KMS-11 (cell line): ENCODE measurements around the gene PREB.

Source experiments
- H2AFZ ChIP-seq: fragments of 200-600 bp; sonication (generic); 2 replicates; pipeline ENCODE4 v1.6.1; 2016; ENCODE audit warnings: antibody characterized with exemption, mixed run types, low read depth
- H3K27ac ChIP-seq: fragments of 200-600 bp; sonication (generic); 2 replicates; pipeline ENCODE4 v1.6.1; 2016; ENCODE audit warnings: mild to moderate bottlenecking, mixed run types
- H3K27me3 ChIP-seq: fragments of 200-600 bp; sonication (generic); 2 replicates; pipeline ENCODE4 v1.6.1; 2017; ENCODE audit warnings: mild to moderate bottlenecking, low read depth, mixed run types, moderate library complexity; ENCODE audit not compliant: insufficient read depth
- H3K36me3 ChIP-seq: fragments of 200-600 bp; sonication (generic); 2 replicates; pipeline ENCODE4 v1.6.1; 2017; ENCODE audit warnings: mild to moderate bottlenecking, mixed run types; ENCODE audit not compliant: insufficient read depth
- H3K4me1 ChIP-seq: fragments of 200-600 bp; sonication (generic); 2 replicates; pipeline ENCODE4 v1.6.1; 2016; ENCODE audit warnings: mild to moderate bottlenecking, low read depth, mixed run types; ENCODE audit not compliant: poor library complexity, severe bottlenecking
- H3K4me2 ChIP-seq: fragments of 200-600 bp; sonication (generic); 2 replicates; pipeline ENCODE4 v1.7.0; 2016; ENCODE audit warnings: mild to moderate bottlenecking, mixed run types
- H3K4me3 ChIP-seq: fragments of 200-600 bp; sonication (generic); IDR thresholded peaks from 2 replicates; pipeline ENCODE4 v1.6.1; 2017; ENCODE audit warnings: low read depth, low read length, mixed read lengths; ENCODE audit not compliant: insufficient read depth
- H3K79me2 ChIP-seq: fragments of 200-600 bp; sonication (generic); 2 replicates; pipeline ENCODE4 v1.6.1; 2016; ENCODE audit warnings: low read depth, mixed run types; ENCODE audit not compliant: insufficient read depth
- H3K9ac ChIP-seq: fragments of 200-600 bp; sonication (generic); 2 replicates; pipeline ENCODE4 v1.6.1; 2016; ENCODE audit warnings: mild to moderate bottlenecking, mixed run types
- H4K20me1 ChIP-seq: fragments of 200-600 bp; sonication (generic); 2 replicates; pipeline ENCODE4 v1.6.1; 2016; ENCODE audit warnings: mild to moderate bottlenecking, mixed run types; ENCODE audit not compliant: insufficient read depth
- CTCF ChIP-seq: fragments of 200-600 bp; sonication (generic); conservative IDR thresholded peaks from 2 replicates; pipeline ENCODE4 v1.6.1; 2017; ENCODE audit warnings: low read depth, mild to moderate bottlenecking, antibody characterized with exemption, low read length, moderate library complexity, mixed read lengths

The PREB gene

DNA sequence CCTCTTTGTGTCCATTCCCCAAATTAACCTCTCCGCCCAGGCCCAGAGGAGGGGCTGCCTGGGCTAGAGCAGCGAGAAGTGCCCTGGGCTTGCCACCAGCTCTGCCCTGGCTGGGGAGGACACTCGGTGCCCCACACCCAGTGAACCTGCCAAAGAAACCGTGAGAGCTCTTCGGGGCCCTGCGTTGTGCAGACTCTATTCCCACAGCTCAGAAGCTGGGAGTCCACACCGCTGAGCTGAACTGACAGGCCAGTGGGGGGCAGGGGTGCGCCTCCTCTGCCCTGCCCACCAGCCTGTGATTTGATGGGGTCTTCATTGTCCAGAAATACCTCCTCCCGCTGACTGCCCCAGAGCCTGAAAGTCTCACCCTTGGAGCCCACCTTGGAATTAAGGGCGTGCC, 34.4 kb downstream of the PREB start:
- Histone ChIP-seq H3K4me3 (no peak overlapping the region), H3K9ac (no peak overlapping the region), H4K20me1 (no peaks in the 10 kb centered on the region), H3K4me1 (no peaks in the 10 kb centered on the region), H3K27ac (no peak overlapping the region), H3K79me2 (no peaks in the 10 kb centered on the region), H2AFZ (no peak overlapping the region), H3K36me3 (no peaks in the 10 kb centered on the region), H3K4me2 (no peak overlapping the region), H3K27me3 (no peaks in the 10 kb centered on the region)
- no peak for TF ChIP-seq CTCF

- Histone ChIP-seq H3K9ac (no peak overlapping the region), H4K20me1 (no peaks in the 10 kb centered on the region), H3K27me3 (no peaks in the 10 kb centered on the region), H3K4me1 (no peaks in the 10 kb centered on the region), H3K79me2 (no peaks in the 10 kb centered on the region), H2AFZ (no peak overlapping the region), H3K4me2 (no peak overlapping the region), H3K36me3 (no peaks in the 10 kb centered on the region), H3K4me3 (no peak overlapping the region), H3K27ac (no peak overlapping the region)
- no peak for TF ChIP-seq CTCF
These were observed 35.0 kb downstream of the PREB start for GRCh38 chr2:27099334-27099955.

- Histone ChIP-seq H3K79me2 (no peaks in the 10 kb centered on the region), H3K36me3 (no peaks in the 10 kb centered on the region), H3K27me3 (no peaks in the 10 kb centered on the region), H3K4me3 (no peak overlapping the region), H3K9ac (no peak overlapping the region), H3K4me1 (no peaks in the 10 kb centered on the region), H4K20me1 (no peaks in the 10 kb centered on the region), H3K4me2 (no peak overlapping the region), H3K27ac (no peak overlapping the region), H2AFZ (no peak overlapping the region)
- no peak for TF ChIP-seq CTCF
These were observed 37.1 kb downstream of the PREB start for GRCh38 chr2:27097341-27097740.

DNA sequence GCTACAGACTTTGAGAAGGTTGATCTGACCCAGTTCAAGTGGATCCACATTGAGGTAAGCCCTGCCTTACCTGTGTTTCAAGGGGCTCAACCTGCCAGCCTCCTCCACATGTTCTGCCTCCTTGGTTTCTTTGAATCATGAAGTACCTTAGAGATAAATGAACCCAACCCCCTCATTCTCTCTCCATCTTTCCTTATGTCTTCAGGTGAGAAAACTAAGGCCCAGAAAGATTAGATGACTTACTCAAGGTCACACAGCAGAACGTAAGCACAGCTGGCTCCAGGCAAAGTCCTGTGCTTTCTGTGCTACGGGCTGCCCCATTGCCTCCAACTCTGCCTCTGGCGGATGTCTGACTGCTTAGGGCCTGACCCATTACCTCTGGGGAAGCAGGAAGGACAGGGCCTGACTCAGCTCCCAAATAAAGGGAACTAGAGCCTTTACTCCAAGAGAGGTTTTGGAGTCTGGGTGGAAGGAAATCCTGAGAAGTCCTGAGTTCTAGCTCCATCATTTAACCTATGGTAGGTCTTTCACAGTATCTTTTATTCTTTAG, 37.6 kb downstream of the PREB start:
- Histone ChIP-seq H3K27me3 (no peaks in the 10 kb centered on the region), H3K4me3 (no peak overlapping the region), H2AFZ (peak overlapping the region; percentile 62; the same call in 1 of the 2 replicates), H3K9ac (no peak overlapping the region), H3K79me2 (no peaks in the 10 kb centered on the region), H3K4me2 (no peak overlapping the region), H3K4me1 (no peaks in the 10 kb centered on the region), H4K20me1 (no peaks in the 10 kb centered on the region), H3K36me3 (no peaks in the 10 kb centered on the region), H3K27ac (no peak overlapping the region)
- TF ChIP-seq CTCF: no peak
